Measurements from ENCODE around the gene SLC12A6.

GRCh38 chr15:34364041-34364440 is 26.5 kb upstream of the SLC12A6 start:
- no peak for TF ChIP-seq POLR2A (IDR thresholded peaks at IDR 0.05; ENCODE audit: low read length)
- TF ChIP-seq GATA1 (IDR thresholded peaks at IDR 0.05; ENCODE audit: low read depth, low read length) = no peak
